22Rv1 (cell line): ENCODE measurements around the gene APOA1.

ENCODE experiments used
- ZFX ChIP-seq: fragments of 450-650 bp; IDR thresholded peaks from 2 replicates; pipeline ENCODE4 v1.6.1; 2017; ENCODE audit warnings: antibody characterized with exemption, borderline replicate concordance
- TF ChIP-seq, protein P1 (sequence below): fragments of 450-650 bp; IDR thresholded peaks from 2 replicates; pipeline ENCODE4 v1.5.1; 2017; ENCODE audit warnings: mild to moderate bottlenecking

- TF ChIP-seq, protein P1, sequence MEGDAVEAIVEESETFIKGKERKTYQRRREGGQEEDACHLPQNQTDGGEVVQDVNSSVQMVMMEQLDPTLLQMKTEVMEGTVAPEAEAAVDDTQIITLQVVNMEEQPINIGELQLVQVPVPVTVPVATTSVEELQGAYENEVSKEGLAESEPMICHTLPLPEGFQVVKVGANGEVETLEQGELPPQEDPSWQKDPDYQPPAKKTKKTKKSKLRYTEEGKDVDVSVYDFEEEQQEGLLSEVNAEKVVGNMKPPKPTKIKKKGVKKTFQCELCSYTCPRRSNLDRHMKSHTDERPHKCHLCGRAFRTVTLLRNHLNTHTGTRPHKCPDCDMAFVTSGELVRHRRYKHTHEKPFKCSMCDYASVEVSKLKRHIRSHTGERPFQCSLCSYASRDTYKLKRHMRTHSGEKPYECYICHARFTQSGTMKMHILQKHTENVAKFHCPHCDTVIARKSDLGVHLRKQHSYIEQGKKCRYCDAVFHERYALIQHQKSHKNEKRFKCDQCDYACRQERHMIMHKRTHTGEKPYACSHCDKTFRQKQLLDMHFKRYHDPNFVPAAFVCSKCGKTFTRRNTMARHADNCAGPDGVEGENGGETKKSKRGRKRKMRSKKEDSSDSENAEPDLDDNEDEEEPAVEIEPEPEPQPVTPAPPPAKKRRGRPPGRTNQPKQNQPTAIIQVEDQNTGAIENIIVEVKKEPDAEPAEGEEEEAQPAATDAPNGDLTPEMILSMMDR: no peak
- TF ChIP-seq ZFX: no peak
Observed at GRCh38 chr11:116838321-116839084, 1.1 kb upstream of the APOA1 start.
